ENCODE data around the gene PRXL2A. TPM values are rescaled to one million over a fixed set of nuclear protein-coding genes. Genes with fewer than 3 reads are reported as not detected.

Gene PRXL2A
- total RNA-seq, result 58.3 TPM

GRCh38 chr10:80408242-80409101, at the start of gene PRXL2A:
Gene PRXL2A (plus strand): TSS chr10:80408551. CDS start chr10:80420468, 11,917 bp downstream.

GRCh38 chr10:80453842-80454512, 45.6 kb downstream of the PRXL2A start, which contains the start of gene TSPAN14:
Gene TSPAN14 (plus strand): TSS chr10:80454310. CDS start chr10:80489234, 34,924 bp downstream.

Other genes starting within 250 kb of the PRXL2A start
- 96.7 TPM for gene ANXA11, start 203.0 kb upstream of the PRXL2A start, total RNA-seq
- 0.47 TPM for gene MAT1A, start 118.9 kb upstream of the PRXL2A start, total RNA-seq
- not detected for gene DYDC1, start 51.8 kb upstream of the PRXL2A start, total RNA-seq
- 0.99 TPM for gene DYDC2, start 51.8 kb upstream of the PRXL2A start, total RNA-seq
- gene TSPAN14, start 45.8 kb downstream of the PRXL2A start, total RNA-seq, result 57.7 TPM
- gene SH2D4B, start 129.4 kb downstream of the PRXL2A start, total RNA-seq, result 0.12 TPM